H1 (cell line): Measurements from ENCODE around the gene MPRIP. TPM values are rescaled to one million over a fixed set of nuclear protein-coding genes. Genes with fewer than 3 reads are reported as not detected.

Source experiments
- CTCF ChIA-PET: fragments of 300-600 bp; sonication (Branson Sonifier 250); formaldehyde crosslinking; loops from one replicate; lab custom pipeline; 2021; ENCODE audit not compliant: partially characterized antibody; lab: Charles Lee
- POLR2A ChIA-PET: fragments of 300-600 bp; sonication (Branson Sonifier 250); formaldehyde crosslinking; loops from one replicate; lab custom pipeline; 2021; ENCODE audit warnings: inconsistent platforms; ENCODE audit not compliant: partially characterized antibody; lab: Charles Lee
- DNase-seq, 2 experiments: peaks; one replicate each; pipeline versions ENCODE4 v3.0.0 to v3.0.0-alpha.2; 2010 to 2022; ENCODE audit warnings: low spot score in 2 of 2, low read depth in 1 of 2, mixed read lengths in 1 of 2
- FAIRE-seq: peaks from 2 replicates; lab custom pipeline; 2011; peaks lifted over from hg19 to GRCh38; lab: Jason Lieb, UNC
- H2AFZ ChIP-seq: 2 replicates; pipeline ENCODE4 v1.8.1; 2012; ENCODE audit warnings: low read length, inconsistent platforms
- H2AK5ac ChIP-seq: 2 replicates; pipeline ENCODE4 v1.6.1; 2013; ENCODE audit warnings: low read depth, low read length
- H2BK120ac ChIP-seq: replicated peaks from 2 replicates; pipeline ENCODE3; 2013; ENCODE audit warnings: low read depth, low read length, inconsistent platforms
- H2BK12ac ChIP-seq: 2 replicates; pipeline ENCODE4 v1.6.1; 2013; ENCODE audit warnings: low read depth, low read length
- H2BK15ac ChIP-seq: 2 replicates; pipeline ENCODE4 v1.6.1; 2013; ENCODE audit warnings: low read length
- H2BK20ac ChIP-seq: 2 replicates; pipeline ENCODE4 v1.6.1; 2013; ENCODE audit warnings: low read length
- H2BK5ac ChIP-seq: 2 replicates; pipeline ENCODE4 v1.6.1; 2013; ENCODE audit warnings: low read depth, low read length
- H3K14ac ChIP-seq: 2 replicates; pipeline ENCODE4 v1.6.1; 2013; ENCODE audit warnings: inconsistent platforms; ENCODE audit not compliant: insufficient read length
- H3K18ac ChIP-seq: 2 replicates; pipeline ENCODE4 v1.6.1; 2013; ENCODE audit warnings: low read length; ENCODE audit errors: extremely low read depth
- H3K23ac ChIP-seq: 2 replicates; pipeline ENCODE4 v1.6.1; 2013; ENCODE audit warnings: inconsistent platforms; ENCODE audit not compliant: insufficient read length
- H3K23me2 ChIP-seq: 2 replicates; pipeline ENCODE4 v1.6.1; 2013; ENCODE audit warnings: low read depth, low read length
- H3K27ac ChIP-seq: 2 replicates; pipeline ENCODE4 v1.6.1; 2011; ENCODE audit warnings: low read depth, low read length, inconsistent platforms
- H3K27me3 ChIP-seq, 4 experiments: replicated peaks in 1 of 4; 1 replicate in 1 of 4; 2 replicates in 3 of 4; pipeline versions ENCODE4 v1.6.1 to v1.8.1; 2011 to 2013; ENCODE audit warnings: low read length in 3 of 4, mild to moderate bottlenecking in 3 of 4, inconsistent platforms in 2 of 4, mixed read lengths in 2 of 4, moderate library complexity in 1 of 4; ENCODE audit not compliant: control insufficient read depth in 3 of 4, insufficient read depth in 3 of 4; ENCODE audit errors: extremely low read depth in 1 of 4
- H3K36me3 ChIP-seq, 4 experiments: 2 replicates each; pipeline versions ENCODE4 v1.6.1 to v1.8.1; 2011 to 2013; ENCODE audit warnings: mild to moderate bottlenecking in 4 of 4, low read length in 3 of 4, moderate library complexity in 2 of 4, control low read depth in 1 of 4, inconsistent platforms in 1 of 4; ENCODE audit not compliant: insufficient read depth in 4 of 4, control insufficient read depth in 2 of 4
- H3K4ac ChIP-seq: replicated peaks from 2 replicates; pipeline ENCODE3; 2013; ENCODE audit warnings: low read length, low read depth, mixed read lengths, inconsistent platforms; ENCODE audit not compliant: insufficient read length
- H3K4me1 ChIP-seq, 4 experiments: replicated peaks in 1 of 4; 1 replicate in 1 of 4; 2 replicates in 3 of 4; pipeline versions ENCODE4 v1.6.1 to v1.8.1; 2011 to 2013; ENCODE audit warnings: low read length in 3 of 4, inconsistent platforms in 2 of 4, mixed read lengths in 1 of 4; ENCODE audit not compliant: insufficient read depth in 4 of 4, control insufficient read depth in 3 of 4
- H3K4me2 ChIP-seq, 2 experiments: 2 replicates each; pipeline versions ENCODE4 v1.6.1 to v1.8.1; 2011 to 2013; ENCODE audit warnings: low read depth in 2 of 2, low read length in 2 of 2, control low read depth in 1 of 2, inconsistent platforms in 1 of 2, mild to moderate bottlenecking in 1 of 2; ENCODE audit not compliant: insufficient read depth in 1 of 2
- H3K4me3 ChIP-seq, 4 experiments: fragments of 200-600, 300-600 bp in 1 of 4; sonication (generic), shearing (Covaris generic), sonication (Bioruptor Twin) in 1 of 4; 2 replicates each; pipeline versions ENCODE4 v1.5.1 to v1.8.1; 2011 to 2016; ENCODE audit warnings: low read length in 4 of 4, low read depth in 3 of 4, control low read depth in 2 of 4, inconsistent platforms in 2 of 4, mild to moderate bottlenecking in 2 of 4, mixed read lengths in 1 of 4, moderate library complexity in 1 of 4; ENCODE audit not compliant: insufficient read depth in 2 of 4; ENCODE audit errors: extremely low read depth in 1 of 4
- H3K56ac ChIP-seq: replicated peaks from 2 replicates; pipeline ENCODE3; 2013; ENCODE audit warnings: low read depth, mild to moderate bottlenecking, mixed read lengths, low read length, inconsistent platforms; ENCODE audit not compliant: insufficient read length
- H3K79me1 ChIP-seq: 2 replicates; pipeline ENCODE4 v1.6.1; 2013; ENCODE audit warnings: low read depth, low read length, control low read depth
- H3K79me2 ChIP-seq, 2 experiments: 2 replicates each; pipeline versions ENCODE4 v1.6.1 to v1.8.1; 2012 to 2013; ENCODE audit warnings: low read length in 2 of 2, mild to moderate bottlenecking in 2 of 2, inconsistent platforms in 1 of 2; ENCODE audit not compliant: insufficient read depth in 2 of 2, control insufficient read depth in 1 of 2
- H3K9ac ChIP-seq, 4 experiments: replicated peaks in 1 of 4; 1 replicate in 1 of 4; 2 replicates in 3 of 4; pipeline versions ENCODE4 v1.6.1 to v1.8.1; 2011 to 2013; ENCODE audit warnings: low read depth in 3 of 4, low read length in 3 of 4, control low read depth in 2 of 4, mild to moderate bottlenecking in 2 of 4, moderate library complexity in 2 of 4, inconsistent platforms in 1 of 4; ENCODE audit errors: extremely low read depth in 1 of 4
- H3K9me3 ChIP-seq, 2 experiments: 2 replicates each; pipeline versions ENCODE4 v1.6.1 to v1.8.1; 2012 to 2013; ENCODE audit warnings: mild to moderate bottlenecking in 2 of 2, moderate library complexity in 2 of 2, control low read depth in 1 of 2, inconsistent platforms in 1 of 2, low read depth in 1 of 2, low read length in 1 of 2, mixed read lengths in 1 of 2; ENCODE audit not compliant: insufficient read depth in 2 of 2
- H4K20me1 ChIP-seq, 2 experiments: replicated peaks in 1 of 2; 2 replicates each; pipeline versions ENCODE3 to v1.8.1; 2011 to 2013; ENCODE audit warnings: inconsistent platforms in 2 of 2, low read length in 2 of 2, mild to moderate bottlenecking in 1 of 2; ENCODE audit not compliant: insufficient read depth in 2 of 2, control insufficient read depth in 1 of 2
- H4K5ac ChIP-seq: 2 replicates; pipeline ENCODE4 v1.6.1; 2013; ENCODE audit warnings: low read length, low read depth, mixed read lengths, inconsistent platforms; ENCODE audit not compliant: insufficient read length
- H4K8ac ChIP-seq: 2 replicates; pipeline ENCODE4 v1.8.0; 2013; ENCODE audit warnings: mild to moderate bottlenecking, moderate library complexity, low read length, inconsistent platforms; ENCODE audit not compliant: insufficient read depth; ENCODE audit errors: extremely low read depth
- H4K91ac ChIP-seq: replicated peaks from 2 replicates; pipeline ENCODE3; 2013; ENCODE audit warnings: low read length, mixed read lengths, inconsistent platforms; ENCODE audit not compliant: insufficient read length
- CEBPB ChIP-seq: IDR thresholded peaks from 2 replicates; pipeline ENCODE4 v1.6.1; 2012; ENCODE audit warnings: low read depth, low read length
- CHD1 ChIP-seq: IDR thresholded peaks from 2 replicates; pipeline ENCODE4 v1.6.1; 2012; ENCODE audit warnings: low read depth, low read length, improper control_type of control experiment
- EGR1 ChIP-seq: IDR thresholded peaks from 2 replicates; pipeline ENCODE4 v1.6.1; 2011; ENCODE audit warnings: low read depth, low read length, borderline replicate concordance
- EZH2 ChIP-seq: fragments of 200-600 bp; sonication (generic); IDR thresholded peaks from 2 replicates; pipeline ENCODE4 v1.7.1; 2012; ENCODE audit warnings: low read depth, mild to moderate bottlenecking, moderate library complexity, low read length, inconsistent platforms; ENCODE audit not compliant: severe bottlenecking
- KDM5A ChIP-seq: fragments of 200-600 bp; IDR thresholded peaks from 2 replicates; pipeline ENCODE4 v1.7.1; 2012; ENCODE audit warnings: mild to moderate bottlenecking, low read length, inconsistent platforms, mixed read lengths
- RXRA ChIP-seq: IDR thresholded peaks from 2 replicates; pipeline ENCODE4 v1.6.1; 2011; ENCODE audit warnings: low read depth, mild to moderate bottlenecking, low read length, moderate library complexity; ENCODE audit not compliant: insufficient read depth
- SP4 ChIP-seq: IDR thresholded peaks from 2 replicates; pipeline ENCODE4 v1.6.1; 2012; ENCODE audit warnings: low read length, inconsistent platforms
- TAF1 ChIP-seq: IDR thresholded peaks from 2 replicates; pipeline ENCODE4 v1.6.1; 2011; ENCODE audit warnings: mild to moderate bottlenecking, low read depth, low read length
- ZNF274 ChIP-seq: IDR thresholded peaks from 2 replicates; pipeline ENCODE4 v1.7.0; 2012; ENCODE audit warnings: low read length, borderline replicate concordance; ENCODE audit errors: extremely low read depth
- WGBS, 2 experiments: shearing (Covaris generic) in 1 of 2; methylation state at CpG; one replicate each; pipeline versions ENCODE4 v1.1.6 to v1.1.7; 2013 to 2015; ENCODE audit warnings: low lambda C conversion rate in 2 of 2, mixed read lengths in 2 of 2, inconsistent platforms in 1 of 2, low coverage in 1 of 2, missing lambda C conversion rate in 1 of 2; ENCODE audit not compliant: insufficient replicate concordance in 2 of 2, insufficient coverage in 1 of 2, insufficient read length in 1 of 2; ENCODE audit errors: extremely low coverage in 1 of 2, missing lambda C conversion rate in 1 of 2; 5-methylcytosine and 5-hydroxymethylcytosine counted together
- polyA plus RNA-seq, 7 experiments: library from polyadenylated mRNA; depleted of rRNA in 3 of 7; stranded (reverse) in 5 of 7; unstranded in 2 of 7; fragments of >200 nt in 5 of 7; fragments of 200-250 nt in 2 of 7; gene quantifications; 1 replicate in 5 of 7; 2 replicates in 1 of 7; 4 replicates in 1 of 7; pipeline versions ENCODE4 v1.2.1 to v1.2.3, GENCODE V29; 2011 to 2013; ENCODE audit warnings: missing spikeins in 2 of 7, mixed read lengths in 2 of 7
- total RNA-seq: library from RNA; stranded (reverse); fragmentation: NEBNext Ultra II Directional; extraction: Animal tissue kit (Norgen Biotek cat#: 25700); gene quantifications from 2 replicates; pipeline ENCODE4 v1.2.1, GENCODE V29; 2021

The MPRIP gene
- total and polyA plus RNA-seq, 2 of the 8 experiments (the other 6 are each of a cell fraction or from before 2014, with no cell fraction given) = 48.6 to 146 TPM

DNA sequence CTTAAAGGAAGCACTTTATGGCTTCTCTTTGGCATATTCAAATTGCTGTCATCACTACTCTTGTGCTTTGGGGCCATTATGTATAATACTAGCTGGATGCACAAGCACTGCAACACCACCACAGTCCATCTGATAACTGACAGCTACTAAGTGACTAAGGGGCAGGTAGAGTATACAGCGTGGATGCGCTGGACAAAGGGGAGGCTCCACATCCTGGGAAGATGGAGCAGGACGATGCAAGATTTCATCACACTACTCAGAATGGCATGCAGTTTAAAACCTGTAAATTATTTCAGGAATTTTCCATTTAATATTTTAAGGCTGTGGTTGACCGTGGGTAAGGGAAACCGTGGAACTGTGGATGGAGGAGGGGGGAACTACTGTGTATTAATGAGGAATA is 25.0 kb downstream of the MPRIP start:
- Histone ChIP-seq H3K4me1 (no peaks in the 10 kb centered on the region), H3K27me3 (no peaks in the 10 kb centered on the region), H3K23me2 (no peaks in the 10 kb centered on the region), H2AK5ac (no peak overlapping the region; the same call in 1 of the 2 replicates), H3K79me1 (peaks cover 16% of the 10 kb centered on the region), H2AFZ (no peak overlapping the region), H3K18ac (no peak overlapping the region; the same call in 1 of the 2 replicates), H4K8ac (no peak overlapping the region), H3K79me2 (peaks cover 0 to 82% of the 10 kb centered on the region in 2 experiments; a peak in 3 of 4 replicates), H4K20me1 (peaks cover 5 to 15% of the 10 kb centered on the region in 2 experiments), H3K4me3 (no peak overlapping the region), H3K4ac (no peak overlapping the region), H3K14ac (no peak overlapping the region), H2BK12ac (peak overlapping the region; percentile 4; the same call in 1 of the 2 replicates), H3K36me3 (no peaks in the 10 kb centered on the region), H2BK5ac (no peak overlapping the region), H4K5ac (no peak overlapping the region), H3K27ac (no peak overlapping the region), H2BK15ac (no peak overlapping the region), H2BK20ac (no peak overlapping the region), H3K4me2 (no peak overlapping the region), H3K9me3 (no peaks in the 10 kb centered on the region), H3K23ac (no peak overlapping the region), H4K91ac (no peak overlapping the region), H2BK120ac (no peak overlapping the region), H3K56ac (no peak overlapping the region), H3K9ac (peak overlapping the region in 1 of 4 experiments; percentile 53; a peak in 2 of 7 replicates)
- WGBS, 2 experiments = 92% methylated on average over 5 of the region's 5 CpGs; no CpG with 5 or more reads in 1 of the 2 experiments
- ChIA-PET CTCF (no interaction called here), POLR2A (interaction anchor here (1.2 kb wide), 1 partner anchor 35 kb away, joined by 3 read pairs; no protein-coding TSS in a partner anchor)
- TF ChIP-seq EZH2 = no peak
- TF ChIP-seq SP4 = no peak
- TF ChIP-seq KDM5A = no peak
- peak; percentile 21; the same call in 1 of the 2 replicates for TF ChIP-seq CEBPB
- TF ChIP-seq RXRA = no peak
- TF ChIP-seq CHD1 = no peak
- no peak for TF ChIP-seq EGR1
- TF ChIP-seq ZNF274 = no peak
- no peak for TF ChIP-seq TAF1
- DNase-seq (no peak), FAIRE-seq (no peak)
